Loucy (cell line): ENCODE measurements around the gene KIF1C.

Experiments
- H2AFZ ChIP-seq: fragments of 200-600 bp; sonication (generic); 2 replicates; pipeline ENCODE4 v1.6.0; 2016; ENCODE audit warnings: antibody characterized with exemption, mild to moderate bottlenecking, low read length, moderate library complexity
- H3F3A ChIP-seq: fragments of 200-600 bp; 2 replicates; pipeline ENCODE4 v1.6.0; 2016; ENCODE audit warnings: antibody characterized with exemption, low read depth, mild to moderate bottlenecking
- H3K27me3 ChIP-seq: fragments of 200-600 bp; sonication (generic); 2 replicates; pipeline ENCODE4 v1.6.1; 2014; ENCODE audit warnings: low read length, mild to moderate bottlenecking; ENCODE audit not compliant: insufficient read depth, poor library complexity, severe bottlenecking
- H3K36me3 ChIP-seq: fragments of 200-600 bp; sonication (generic); 2 replicates; pipeline ENCODE4 v1.6.1; 2016; ENCODE audit warnings: low read length; ENCODE audit not compliant: insufficient read depth
- H3K4me1 ChIP-seq: fragments of 200-600 bp; sonication (generic); 2 replicates; pipeline ENCODE4 v1.5.1; 2014; ENCODE audit warnings: low read length, mild to moderate bottlenecking; ENCODE audit not compliant: insufficient read depth, poor library complexity, severe bottlenecking
- H3K4me2 ChIP-seq: fragments of 200-600 bp; sonication (generic); 2 replicates; pipeline ENCODE4 v1.6.0; 2014; ENCODE audit warnings: antibody characterized with exemption, low read length, low read depth, mild to moderate bottlenecking; ENCODE audit not compliant: poor library complexity, severe bottlenecking
- H3K4me3 ChIP-seq: fragments of 200-600 bp; sonication (generic); 2 replicates; pipeline ENCODE4 v1.5.1; 2014; ENCODE audit warnings: low read length, mild to moderate bottlenecking, mixed read lengths; ENCODE audit not compliant: poor library complexity, severe bottlenecking
- H3K79me2 ChIP-seq: fragments of 200-600 bp; sonication (generic); 2 replicates; pipeline ENCODE4 v1.6.1; 2014; ENCODE audit warnings: low read length; ENCODE audit not compliant: insufficient read depth
- H3K9ac ChIP-seq: fragments of 200-600 bp; sonication (generic); 2 replicates; pipeline ENCODE4 v1.6.0; 2014; ENCODE audit warnings: mild to moderate bottlenecking, low read depth, low read length, moderate library complexity; ENCODE audit not compliant: poor library complexity, severe bottlenecking
- H3K9me2 ChIP-seq: fragments of 200-600 bp; sonication (generic); replicated peaks from 2 replicates; pipeline ENCODE4 v1.6.1; 2016; ENCODE audit warnings: low read depth, low read length, mixed read lengths
- H3K9me3 ChIP-seq: fragments of 200-600 bp; sonication (generic); 2 replicates; pipeline ENCODE4 v1.6.1; 2014; ENCODE audit warnings: mild to moderate bottlenecking, antibody characterized with exemption, low read length, low read depth; ENCODE audit not compliant: insufficient read depth
- H4K20me1 ChIP-seq: fragments of 200-600 bp; sonication (generic); 2 replicates; pipeline ENCODE4 v1.6.0; 2014; ENCODE audit warnings: antibody characterized with exemption, low read length, mild to moderate bottlenecking; ENCODE audit not compliant: insufficient read depth, poor library complexity, severe bottlenecking
- EZH2phosphoT487 ChIP-seq: fragments of 200-600 bp; IDR thresholded peaks from 2 replicates; pipeline ENCODE4 v1.6.1; 2018; ENCODE audit warnings: antibody characterized with exemption, mild to moderate bottlenecking, moderate library complexity, borderline replicate concordance
- TF ChIP-seq, protein P1 (sequence below): fragments of 200-600 bp; sonication (generic); conservative IDR thresholded peaks from 2 replicates; pipeline ENCODE4 v1.5.1; 2014; ENCODE audit warnings: mild to moderate bottlenecking, antibody characterized with exemption, low read length

KIF1C gene

GRCh38 chr17:5049314-5049841 is 51.6 kb downstream of the KIF1C start:
- Histone ChIP-seq H3K9me2 (no peaks in the 10 kb centered on the region), H3K79me2 (no peaks in the 10 kb centered on the region), H3K9ac (no peak overlapping the region), H3K27me3 (no peaks in the 10 kb centered on the region), H3K4me1 (no peaks in the 10 kb centered on the region), H3K9me3 (no peaks in the 10 kb centered on the region), H3K4me2 (no peak overlapping the region), H3K36me3 (no peaks in the 10 kb centered on the region), H2AFZ (no peak overlapping the region), H4K20me1 (no peaks in the 10 kb centered on the region), H3F3A (no peaks in the 10 kb centered on the region), H3K4me3 (no peak overlapping the region)
- TF ChIP-seq, protein P1, sequence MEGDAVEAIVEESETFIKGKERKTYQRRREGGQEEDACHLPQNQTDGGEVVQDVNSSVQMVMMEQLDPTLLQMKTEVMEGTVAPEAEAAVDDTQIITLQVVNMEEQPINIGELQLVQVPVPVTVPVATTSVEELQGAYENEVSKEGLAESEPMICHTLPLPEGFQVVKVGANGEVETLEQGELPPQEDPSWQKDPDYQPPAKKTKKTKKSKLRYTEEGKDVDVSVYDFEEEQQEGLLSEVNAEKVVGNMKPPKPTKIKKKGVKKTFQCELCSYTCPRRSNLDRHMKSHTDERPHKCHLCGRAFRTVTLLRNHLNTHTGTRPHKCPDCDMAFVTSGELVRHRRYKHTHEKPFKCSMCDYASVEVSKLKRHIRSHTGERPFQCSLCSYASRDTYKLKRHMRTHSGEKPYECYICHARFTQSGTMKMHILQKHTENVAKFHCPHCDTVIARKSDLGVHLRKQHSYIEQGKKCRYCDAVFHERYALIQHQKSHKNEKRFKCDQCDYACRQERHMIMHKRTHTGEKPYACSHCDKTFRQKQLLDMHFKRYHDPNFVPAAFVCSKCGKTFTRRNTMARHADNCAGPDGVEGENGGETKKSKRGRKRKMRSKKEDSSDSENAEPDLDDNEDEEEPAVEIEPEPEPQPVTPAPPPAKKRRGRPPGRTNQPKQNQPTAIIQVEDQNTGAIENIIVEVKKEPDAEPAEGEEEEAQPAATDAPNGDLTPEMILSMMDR = no peak
- no peak for TF ChIP-seq EZH2phosphoT487

DNA sequence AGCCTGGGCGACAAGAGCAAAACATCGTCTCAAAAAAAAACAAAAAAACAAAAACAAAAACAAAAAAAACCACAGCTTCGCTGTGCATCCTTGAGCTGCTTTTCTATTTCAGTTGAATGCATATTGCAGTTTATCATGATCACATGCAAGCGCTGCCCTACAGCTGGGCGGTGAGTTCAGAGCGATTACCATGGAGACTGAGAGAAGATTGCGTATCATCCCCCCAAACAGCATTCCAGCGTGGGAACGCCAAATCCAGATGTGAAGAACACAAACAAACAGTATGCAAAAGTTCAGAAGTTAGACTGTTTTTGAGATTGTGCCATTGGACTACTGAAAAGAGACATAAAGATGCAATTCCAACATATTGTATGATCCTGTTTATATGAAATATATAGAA is 52.5 kb downstream of the KIF1C start:
- Histone ChIP-seq H4K20me1 (no peaks in the 10 kb centered on the region), H3K79me2 (no peaks in the 10 kb centered on the region), H3K9me3 (no peaks in the 10 kb centered on the region), H3K4me3 (no peak overlapping the region), H3K36me3 (no peaks in the 10 kb centered on the region), H2AFZ (no peak overlapping the region), H3K4me2 (no peak overlapping the region), H3K4me1 (no peaks in the 10 kb centered on the region), H3F3A (no peaks in the 10 kb centered on the region), H3K9me2 (no peaks in the 10 kb centered on the region), H3K27me3 (no peaks in the 10 kb centered on the region), H3K9ac (no peak overlapping the region)
- no peak for TF ChIP-seq EZH2phosphoT487
- TF ChIP-seq, protein P1 = no peak

- no peak overlapping the region for H3K4me3 ChIP-seq
- no peaks in the 10 kb centered on the region for H3K36me3 ChIP-seq
- no peaks in the 10 kb centered on the region for H4K20me1 ChIP-seq
- no peaks in the 10 kb centered on the region for H3K79me2 ChIP-seq
- no peaks in the 10 kb centered on the region for H3K4me1 ChIP-seq
- H3K4me2 ChIP-seq = no peak overlapping the region
- H3F3A ChIP-seq = no peaks in the 10 kb centered on the region
- no peaks in the 10 kb centered on the region for H3K9me3 ChIP-seq
- H2AFZ ChIP-seq = no peak overlapping the region; the same call in 1 of the 2 replicates
- H3K27me3 ChIP-seq = no peaks in the 10 kb centered on the region
- H3K9ac ChIP-seq = no peak overlapping the region
- no peaks in the 10 kb centered on the region for H3K9me2 ChIP-seq
- TF ChIP-seq EZH2phosphoT487 = no peak
- TF ChIP-seq, protein P1 = peak; percentile 36; the same call in 1 of the 2 replicates
Observed at GRCh38 chr17:5055543-5055942, 57.8 kb downstream of the KIF1C start.
